Vagina (tissue), 2 donors: ENCODE data around the gene ADGRG4.

Experiments
- CTCF ChIP-seq, 3 experiments: fragments of 450-650 bp in 2 of 3; fragments of 200-600 bp in 1 of 3; sonication (generic) in 1 of 3; IDR thresholded peaks; one replicate each; pipeline ENCODE4 v1.5.1; 2017 to 2019; ENCODE audit warnings: antibody characterized with exemption in 3 of 3, mild to moderate bottlenecking in 2 of 3, moderate library complexity in 2 of 3
- POLR2A ChIP-seq, 2 donors: fragments of 450-650 bp; IDR thresholded peaks; one replicate each; pipeline ENCODE4 v1.6.1; 2017; ENCODE audit warnings: antibody characterized with exemption in 2 of 2, mild to moderate bottlenecking in 2 of 2, moderate library complexity in 2 of 2
- POLR2AphosphoS5 ChIP-seq, 2 donors: sonication (generic); formaldehyde crosslinking; IDR thresholded peaks; one replicate each; pipeline ENCODE4 v1.9.0; 2017; ENCODE audit warnings: antibody characterized with exemption in 2 of 2, mild to moderate bottlenecking in 2 of 2, low read depth in 1 of 2; ENCODE audit not compliant: insufficient read depth in 1 of 2

GRCh38 chrX:136306182-136306581 is 5.4 kb downstream of the ADGRG4 start:
- no peak for TF ChIP-seq POLR2A (IDR thresholded peaks at IDR 0.05)
- TF ChIP-seq CTCF (IDR thresholded peaks at IDR 0.05) = no peak
- TF ChIP-seq POLR2AphosphoS5 (IDR thresholded peaks at IDR 0.05; ENCODE audit: insufficient read depth in 1 of 2, low read depth in 1 of 2) = no peak
